Kidney glomerular epithelial cell (primary cell): Measurements from ENCODE around the gene PDSS2.
"Not testable (repeated sequence)": the region's sequence is repeated elsewhere in the genome, so short reads cannot be mapped to it uniquely, and the experiment has no call there.

Experiments
- DNase-seq: peaks from one replicate; lab custom pipeline; 2025; lab: John Stamatoyannopoulos, UW

Gene PDSS2

GRCh38 chr6:107418118-107418517, 41.2 kb downstream of the PDSS2 start:
- DNase-seq = no peak

DNA sequence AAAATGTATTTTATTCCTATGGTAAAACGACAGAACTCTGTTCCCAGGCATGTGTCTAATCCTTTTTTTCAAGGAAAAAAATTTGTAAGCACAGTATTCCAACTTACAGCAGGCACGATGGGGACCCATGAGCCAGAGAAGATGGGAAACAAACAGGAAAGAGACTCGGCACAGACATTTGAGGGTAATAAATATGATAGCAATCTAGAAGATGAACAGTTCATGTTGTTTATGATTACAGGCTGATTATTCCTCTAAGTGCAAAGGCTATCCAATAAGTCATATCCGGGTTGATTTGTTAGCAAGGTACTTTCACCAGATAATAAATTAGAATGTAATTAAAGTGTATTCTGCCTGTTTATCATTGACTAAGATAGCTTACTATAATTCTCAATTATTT, 43.2 kb downstream of the PDSS2 start:
- DNase-seq = no peak

- no peak for DNase-seq
These were observed 45.3 kb downstream of the PDSS2 start for GRCh38 chr6:107413966-107414645.

DNA sequence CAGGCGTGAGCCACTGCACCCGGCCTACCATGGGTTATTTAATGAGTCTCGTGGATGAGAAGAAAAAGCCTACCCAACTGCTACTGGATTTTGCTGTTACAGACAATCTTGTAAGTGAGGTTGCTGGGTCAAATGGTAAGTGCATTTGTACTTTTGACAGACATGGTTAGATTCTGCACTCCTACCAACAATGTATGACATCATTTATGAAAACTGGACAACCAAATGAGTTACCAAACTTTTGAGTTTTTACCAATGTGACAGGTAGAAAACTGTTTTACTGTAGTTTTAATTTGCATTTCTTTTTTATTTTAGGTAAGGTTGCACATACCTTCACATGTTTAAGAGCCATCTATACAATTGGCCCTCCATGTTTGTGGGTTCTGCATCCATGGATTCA, 48.2 kb downstream of the PDSS2 start:
- no peak for DNase-seq

GRCh38 chr6:107409942-107410341, 49.4 kb downstream of the PDSS2 start:
- DNase-seq = no peak

GRCh38 chr6:107408714-107409113, 50.6 kb downstream of the PDSS2 start:
- DNase-seq = no peak

DNA sequence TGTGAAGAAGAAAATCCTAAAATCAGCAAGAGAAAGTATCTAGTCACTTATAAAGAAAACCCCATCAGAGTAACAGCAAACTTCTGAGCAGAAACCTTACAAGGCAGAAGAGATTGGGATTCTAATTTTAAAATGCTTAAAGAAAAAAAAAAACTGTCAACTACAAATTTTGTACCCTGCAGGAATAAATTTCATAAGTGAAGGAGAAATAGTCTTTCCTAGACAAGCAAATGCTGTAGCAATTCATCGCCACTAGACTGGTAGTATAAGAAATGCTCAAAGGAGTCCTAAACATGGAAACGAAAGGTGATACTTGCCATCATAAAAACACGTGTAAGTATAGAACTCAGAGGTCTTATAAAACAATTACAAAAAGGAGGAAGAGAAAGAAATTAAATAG, 54.4 kb downstream of the PDSS2 start:
- DNase-seq = no peak

- DNase-seq = no peak
These were observed 56.8 kb downstream of the PDSS2 start for GRCh38 chr6:107402533-107402932.

DNA sequence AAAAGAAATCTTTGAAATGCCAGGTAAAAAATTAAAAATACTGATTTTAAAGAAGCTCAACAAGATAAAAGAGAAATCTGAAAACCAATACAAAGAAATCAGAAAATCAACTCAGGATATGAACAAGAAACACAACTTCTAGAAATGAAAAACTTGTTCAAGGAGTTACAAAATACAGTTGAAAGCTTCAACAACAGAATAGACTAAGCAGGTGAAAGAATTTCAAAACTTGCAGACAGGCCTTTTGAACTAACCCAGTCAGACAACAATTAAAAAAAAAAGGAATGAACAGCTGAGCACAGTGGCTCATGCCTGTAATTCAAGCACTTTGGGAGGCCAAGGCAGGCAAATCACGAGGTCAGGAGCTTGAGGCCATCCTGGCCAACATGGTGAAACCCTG, 57.8 kb downstream of the PDSS2 start:
- DNase-seq = no peak

DNA sequence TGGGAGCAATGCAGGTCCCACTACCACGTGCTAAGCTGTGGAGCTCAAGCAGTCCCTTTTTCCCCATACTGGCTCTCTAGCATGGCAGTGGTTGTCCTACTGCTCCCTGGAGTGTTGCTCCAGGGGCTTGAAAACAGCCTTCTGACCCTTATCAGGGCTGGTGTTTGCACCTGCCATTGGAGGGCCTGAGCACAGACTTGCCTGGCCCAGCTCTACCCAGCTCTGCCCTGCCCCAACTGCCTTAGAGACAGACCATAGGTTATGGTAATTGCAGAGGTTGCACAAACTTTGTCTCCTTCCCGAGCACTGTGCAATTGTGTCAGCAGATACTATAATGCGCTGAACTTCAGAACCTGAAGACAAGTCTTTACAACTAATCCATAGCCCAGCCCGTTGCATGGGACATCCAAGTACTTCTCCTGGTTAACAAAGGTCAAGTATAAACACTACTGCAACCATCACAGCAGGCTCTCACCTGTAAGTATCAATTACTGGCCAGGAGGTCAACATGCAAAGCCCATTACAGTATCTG, 58.7 kb downstream of the PDSS2 start:
- no peak for DNase-seq

DNA sequence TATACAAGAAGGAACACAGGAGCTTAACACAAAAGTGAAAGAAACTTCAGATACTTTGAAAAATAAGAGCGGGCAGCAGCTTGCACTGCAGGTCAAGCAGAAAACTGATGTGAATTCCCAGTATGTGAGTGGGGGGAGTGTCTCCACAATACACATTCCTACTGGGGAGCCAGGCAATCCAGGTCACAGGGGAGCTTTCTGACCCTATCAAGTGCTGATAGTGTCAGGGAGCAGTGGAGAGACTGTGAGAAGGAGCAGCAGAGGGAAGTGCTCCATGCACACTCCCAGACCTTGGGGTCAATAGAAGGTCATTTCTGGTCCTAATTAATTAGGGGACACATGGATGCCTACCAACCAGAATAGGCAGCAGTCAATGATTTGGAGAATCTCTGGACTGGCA, 59.4 kb downstream of the PDSS2 start:
- DNase-seq = no peak

- DNase-seq = no peak
These were observed 61.4 kb downstream of the PDSS2 start for GRCh38 chr6:107398001-107398400.

GRCh38 chr6:107396211-107396610, 63.2 kb downstream of the PDSS2 start:
- DNase-seq = no peak

DNA sequence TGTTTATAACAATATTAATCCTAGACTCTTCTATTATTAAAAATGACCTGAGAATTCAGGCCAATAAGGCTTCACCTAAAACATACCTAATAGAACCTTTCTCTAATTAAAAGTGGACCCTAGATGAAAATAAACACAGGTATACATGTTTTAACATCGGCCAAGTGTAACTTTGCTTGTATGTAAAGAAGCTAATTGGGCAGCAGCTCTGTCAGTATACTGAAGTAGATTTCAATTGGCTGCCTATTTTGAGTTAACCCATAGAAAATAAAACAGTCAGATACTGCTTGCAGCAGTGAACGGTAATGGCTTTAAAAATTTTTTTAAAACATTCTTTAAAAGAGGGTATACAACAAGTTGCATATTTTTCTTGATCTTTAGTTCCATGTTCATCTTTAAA, 67.3 kb downstream of the PDSS2 start:
- DNase-seq = no peak

GRCh38 chr6:107390685-107391435, 68.5 kb downstream of the PDSS2 start:
- DNase-seq = no peak

DNA sequence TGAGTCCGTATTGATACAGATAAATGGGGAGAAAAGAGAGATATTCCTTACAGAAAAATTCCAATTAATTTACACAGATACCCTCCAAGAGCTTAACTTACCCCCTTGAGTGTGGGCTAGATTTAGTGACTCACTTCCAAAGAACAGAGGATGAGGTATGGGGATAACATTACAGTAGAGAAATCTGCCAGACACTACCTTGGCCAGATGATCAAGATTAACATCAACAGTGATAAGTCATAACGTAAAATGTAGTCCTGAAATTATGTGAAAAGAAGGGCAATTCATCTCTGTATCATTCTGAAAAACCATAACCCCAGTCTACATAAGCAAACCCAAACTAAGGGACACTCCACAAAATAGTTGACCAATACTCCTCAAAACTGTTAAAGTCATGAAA, 69.3 kb downstream of the PDSS2 start:
- no peak for DNase-seq

DNA sequence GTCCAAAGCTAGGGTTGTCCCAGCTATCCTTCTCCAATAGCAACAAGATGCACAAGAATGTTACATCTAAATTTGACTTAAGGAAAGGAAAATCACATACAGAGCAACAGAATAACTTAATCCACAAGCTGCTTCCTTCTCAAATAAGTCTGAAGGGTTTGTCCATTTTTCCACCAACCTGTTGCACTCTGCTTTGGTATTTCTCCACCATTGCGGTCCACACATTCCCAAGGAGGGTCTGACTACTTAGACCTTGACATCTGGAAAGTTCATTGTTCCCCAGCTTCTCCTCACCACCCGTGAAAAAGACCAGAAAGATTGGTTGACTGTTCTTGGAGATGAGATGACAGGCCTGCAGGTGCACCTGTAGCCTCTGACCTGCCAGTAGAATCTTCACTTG, 72.5 kb downstream of the PDSS2 start:
- DNase-seq = no peak

DNA sequence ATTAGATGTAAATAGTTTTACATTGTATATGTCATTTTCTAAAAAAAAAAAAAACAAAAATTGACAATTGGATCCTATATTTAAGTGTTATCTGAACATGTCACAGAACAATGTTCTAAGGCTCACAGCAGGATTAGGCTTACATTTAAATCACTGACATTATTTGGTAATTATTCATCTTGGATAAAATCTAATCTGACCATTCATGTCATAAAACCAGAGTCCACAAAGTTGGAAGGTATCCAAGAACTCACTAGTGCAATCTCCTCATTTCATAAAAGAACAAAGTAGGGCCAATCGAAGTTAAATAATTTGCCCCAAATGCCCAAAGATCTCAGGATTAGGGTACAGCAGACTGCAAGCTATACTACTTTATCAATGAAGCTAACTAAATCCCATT, 73.0 kb downstream of the PDSS2 start:
- no peak for DNase-seq

DNA sequence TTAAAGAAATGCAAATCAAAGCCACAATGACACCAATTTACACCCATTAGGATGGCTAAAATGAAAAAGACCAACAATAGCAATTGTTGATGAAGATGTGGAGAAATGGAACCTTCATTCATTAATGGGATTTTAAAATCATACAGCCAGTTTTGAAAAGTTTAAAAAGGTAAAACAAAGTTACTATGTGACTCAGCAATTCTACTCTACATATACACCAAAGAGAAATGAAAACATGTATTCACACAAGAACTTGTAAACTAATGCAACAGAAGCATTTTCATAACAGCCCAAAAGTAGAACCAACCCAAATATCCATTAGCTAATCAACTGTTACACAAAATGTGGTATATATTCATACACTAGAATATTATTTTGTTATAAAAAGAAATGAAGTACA, 75.7 kb downstream of the PDSS2 start:
- DNase-seq = no peak

GRCh38 chr6:107374264-107374663, 85.1 kb downstream of the PDSS2 start:
- no peak for DNase-seq

- DNase-seq = no peak
These were observed 89.9 kb downstream of the PDSS2 start for GRCh38 chr6:107369493-107369892.

DNA sequence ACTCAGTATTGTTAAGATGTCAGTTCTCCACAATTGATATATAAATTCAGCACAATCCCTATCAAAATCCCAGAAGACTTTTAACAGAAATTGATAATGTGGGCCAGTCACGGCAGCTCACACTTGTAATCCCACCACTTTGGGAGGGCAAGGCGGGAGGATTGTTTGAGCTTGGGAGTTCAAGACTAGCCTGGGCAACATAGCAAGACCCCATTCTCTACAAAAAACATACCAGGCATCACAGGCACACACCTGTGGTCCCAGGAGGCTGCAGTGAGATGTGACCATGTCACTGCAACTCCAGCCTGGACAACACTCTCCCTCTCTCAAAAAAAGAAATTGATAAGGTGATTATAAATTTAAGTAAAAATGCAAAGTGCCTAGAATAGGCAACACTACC, 90.9 kb downstream of the PDSS2 start:
- no peak for DNase-seq

GRCh38 chr6:107364173-107364572, 95.2 kb downstream of the PDSS2 start:
- DNase-seq = not testable (repeated sequence)
